Mucosa of stomach (tissue), 1 donor: ENCODE results near the gene SCAP.
"Not testable (repeated sequence)": the region's sequence is repeated elsewhere in the genome, so short reads cannot be mapped to it uniquely, and the experiment has no call there.

Experiments
- H3K27me3 ChIP-seq: one replicate; pipeline ENCODE4 v1.7.0; 2013; ENCODE audit warnings: mild to moderate bottlenecking, low read length; ENCODE audit not compliant: control insufficient read depth, insufficient read depth
- H3K36me3 ChIP-seq: one replicate; pipeline ENCODE4 v1.7.0; 2013; ENCODE audit warnings: low read length; ENCODE audit not compliant: control insufficient read depth, insufficient read depth
- H3K4me1 ChIP-seq: one replicate; pipeline ENCODE4 v1.7.0; 2013; ENCODE audit warnings: mild to moderate bottlenecking, low read length; ENCODE audit not compliant: control insufficient read depth, insufficient read depth
- H3K4me3 ChIP-seq: one replicate; pipeline ENCODE4 v1.7.0; 2013; ENCODE audit warnings: low read length
- H3K9ac ChIP-seq: one replicate; pipeline ENCODE4 v1.7.0; 2013; ENCODE audit warnings: mild to moderate bottlenecking, low read length, moderate library complexity
- H3K9me3 ChIP-seq: one replicate; pipeline ENCODE4 v1.7.0; 2013; ENCODE audit warnings: mild to moderate bottlenecking, low read length, moderate library complexity; ENCODE audit not compliant: control insufficient read depth
- donor health status: Pancreatic carcinoma.

Gene SCAP

GRCh38 chr3:47504113-47504512, 28.4 kb upstream of the SCAP start:
- Histone ChIP-seq H3K4me1 (no peaks in the 10 kb centered on the region), H3K27me3 (no peaks in the 10 kb centered on the region), H3K9ac (no peak overlapping the region), H3K9me3 (no peaks in the 10 kb centered on the region), H3K4me3 (no peak overlapping the region), H3K36me3 (no peaks in the 10 kb centered on the region)

DNA sequence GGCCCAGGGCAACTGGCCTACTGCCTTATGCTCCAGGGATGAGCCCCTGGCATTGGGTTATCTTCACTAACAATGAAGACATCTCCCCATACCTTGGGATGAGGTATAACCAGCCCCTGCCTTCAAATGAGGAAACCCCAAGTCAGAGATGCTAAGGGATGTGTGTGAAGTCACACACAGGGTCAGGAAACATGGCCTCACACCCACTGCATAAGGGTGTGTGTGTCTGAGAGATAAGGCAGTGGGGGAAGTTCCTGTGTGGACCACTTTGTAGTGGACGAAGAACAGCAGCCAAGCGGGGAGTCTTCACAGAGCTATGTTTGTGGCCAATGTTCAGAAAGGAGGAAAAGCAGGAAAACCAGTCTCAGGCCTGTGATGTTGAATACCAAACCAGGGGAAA, 27.3 kb upstream of the SCAP start:
- Histone ChIP-seq H3K36me3 (no peaks in the 10 kb centered on the region), H3K27me3 (no peaks in the 10 kb centered on the region), H3K9ac (no peak overlapping the region), H3K4me1 (no peaks in the 10 kb centered on the region), H3K9me3 (no peaks in the 10 kb centered on the region), H3K4me3 (no peak overlapping the region)

DNA sequence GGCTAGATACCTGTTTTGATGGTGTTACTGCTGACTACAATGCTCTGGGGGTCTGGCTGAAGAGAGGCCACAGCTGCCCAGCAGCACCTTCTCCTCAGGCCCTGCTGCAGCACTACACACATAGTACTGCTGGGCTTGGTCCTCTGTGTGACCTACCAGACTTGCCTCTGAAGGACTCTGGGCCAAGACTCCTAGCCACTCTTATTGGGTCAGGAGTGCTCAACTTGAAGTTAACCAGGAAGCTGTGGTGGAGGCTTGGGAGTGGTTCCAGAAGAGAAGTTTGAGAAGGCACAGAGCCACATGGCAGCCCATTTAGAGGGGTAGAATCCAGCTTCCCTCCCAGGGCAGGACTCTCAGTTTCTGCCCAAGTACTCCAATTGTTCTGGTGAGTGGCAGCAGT, 21.2 kb upstream of the SCAP start:
- Histone ChIP-seq H3K4me3 (no peak overlapping the region), H3K4me1 (no peaks in the 10 kb centered on the region), H3K27me3 (no peaks in the 10 kb centered on the region), H3K9me3 (no peaks in the 10 kb centered on the region), H3K9ac (no peak overlapping the region), H3K36me3 (no peaks in the 10 kb centered on the region)

GRCh38 chr3:47495886-47496285, 20.1 kb upstream of the SCAP start:
- Histone ChIP-seq H3K9me3 (no peaks in the 10 kb centered on the region), H3K4me3 (no peak overlapping the region), H3K9ac (no peak overlapping the region), H3K36me3 (no peaks in the 10 kb centered on the region), H3K27me3 (no peaks in the 10 kb centered on the region), H3K4me1 (no peaks in the 10 kb centered on the region)

DNA sequence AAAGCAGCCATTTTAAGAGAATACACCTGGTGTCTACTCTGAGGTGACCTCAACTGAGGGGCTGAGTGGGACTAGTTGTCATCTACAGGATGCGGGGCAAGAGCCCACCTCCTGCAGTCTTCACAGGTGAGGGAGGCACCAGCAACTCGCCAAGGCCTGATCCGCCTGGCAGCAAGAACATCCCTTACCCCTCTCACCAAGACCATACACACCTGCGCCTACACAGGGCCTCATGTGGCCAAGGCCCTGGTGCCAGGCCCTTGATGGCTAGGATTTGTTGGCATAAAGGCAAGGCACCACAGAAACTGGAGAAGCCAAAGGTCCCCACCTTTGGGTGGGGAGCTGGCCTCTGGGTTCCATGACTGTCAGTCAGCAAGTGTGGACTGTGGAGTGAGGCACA, 19.4 kb upstream of the SCAP start:
- no peak overlapping the region for H3K4me3 ChIP-seq
- no peaks in the 10 kb centered on the region for H3K36me3 ChIP-seq
- H3K27me3 ChIP-seq: no peaks in the 10 kb centered on the region
- H3K9ac ChIP-seq: no peak overlapping the region
- no peaks in the 10 kb centered on the region for H3K4me1 ChIP-seq
- H3K9me3 ChIP-seq: no peaks in the 10 kb centered on the region

- Histone ChIP-seq H3K36me3 (no peaks in the 10 kb centered on the region), H3K9me3 (no peaks in the 10 kb centered on the region), H3K4me3 (no peak overlapping the region), H3K27me3 (no peaks in the 10 kb centered on the region), H3K9ac (no peak overlapping the region), H3K4me1 (no peaks in the 10 kb centered on the region)
Observed at GRCh38 chr3:47491777-47492176, 16.0 kb upstream of the SCAP start.

- Histone ChIP-seq H3K9ac (no peak overlapping the region), H3K36me3 (no peaks in the 10 kb centered on the region), H3K4me3 (no peak overlapping the region), H3K9me3 (no peaks in the 10 kb centered on the region), H3K27me3 (no peaks in the 10 kb centered on the region), H3K4me1 (no peaks in the 10 kb centered on the region)
Observed at GRCh38 chr3:47491186-47491585, 15.4 kb upstream of the SCAP start.

DNA sequence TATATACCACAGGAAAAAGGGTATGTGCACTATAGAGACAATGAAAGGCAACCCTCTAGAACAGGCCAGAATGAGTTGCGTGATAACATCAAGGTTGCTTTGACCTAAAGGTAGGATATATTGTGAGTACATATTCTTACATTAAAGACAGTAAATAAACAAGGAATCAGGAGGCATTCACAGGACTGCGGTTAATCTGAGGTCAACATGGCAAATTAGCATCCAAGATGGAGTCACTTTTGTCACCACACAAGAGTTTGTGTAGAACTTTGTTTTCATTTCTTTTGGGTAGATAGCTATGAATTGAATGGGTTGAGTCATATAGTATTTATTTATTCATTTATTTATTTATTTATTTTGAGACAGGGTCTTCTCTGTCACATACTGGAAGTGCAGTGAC, 11.5 kb upstream of the SCAP start:
- no peaks in the 10 kb centered on the region for H3K9me3 ChIP-seq
- H3K4me1 ChIP-seq: no peaks in the 10 kb centered on the region
- no peak overlapping the region for H3K4me3 ChIP-seq
- no peaks in the 10 kb centered on the region for H3K27me3 ChIP-seq
- no peaks in the 10 kb centered on the region for H3K36me3 ChIP-seq
- no peak overlapping the region for H3K9ac ChIP-seq

DNA sequence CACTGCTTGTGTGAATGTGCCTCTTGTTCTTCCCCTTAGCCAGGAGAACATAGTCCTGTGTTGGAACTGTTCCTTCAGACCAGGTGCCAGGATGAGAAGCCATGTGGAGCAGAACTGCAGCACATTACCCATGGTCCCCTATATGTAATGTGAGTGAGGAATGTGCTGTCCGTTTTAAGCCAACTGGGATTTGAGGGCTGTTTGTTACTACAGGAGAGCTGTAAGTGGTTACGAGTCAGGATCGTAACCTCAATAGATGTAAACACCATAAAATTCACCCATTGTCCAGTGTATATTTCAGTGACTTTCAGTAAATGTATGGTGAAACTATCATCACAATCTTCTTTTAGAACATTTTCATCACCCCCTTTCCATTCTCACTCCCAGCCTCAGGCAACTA, 10.1 kb upstream of the SCAP start:
- Histone ChIP-seq H3K27me3 (no peaks in the 10 kb centered on the region), H3K9me3 (no peaks in the 10 kb centered on the region), H3K4me3 (no peak overlapping the region), H3K36me3 (no peaks in the 10 kb centered on the region), H3K4me1 (no peaks in the 10 kb centered on the region), H3K9ac (no peak overlapping the region)

GRCh38 chr3:47482366-47482765, 6.6 kb upstream of the SCAP start:
- Histone ChIP-seq H3K4me1 (no peaks in the 10 kb centered on the region), H3K9ac (no peak overlapping the region), H3K9me3 (no peaks in the 10 kb centered on the region), H3K4me3 (no peak overlapping the region), H3K27me3 (no peaks in the 10 kb centered on the region), H3K36me3 (no peaks in the 10 kb centered on the region)

DNA sequence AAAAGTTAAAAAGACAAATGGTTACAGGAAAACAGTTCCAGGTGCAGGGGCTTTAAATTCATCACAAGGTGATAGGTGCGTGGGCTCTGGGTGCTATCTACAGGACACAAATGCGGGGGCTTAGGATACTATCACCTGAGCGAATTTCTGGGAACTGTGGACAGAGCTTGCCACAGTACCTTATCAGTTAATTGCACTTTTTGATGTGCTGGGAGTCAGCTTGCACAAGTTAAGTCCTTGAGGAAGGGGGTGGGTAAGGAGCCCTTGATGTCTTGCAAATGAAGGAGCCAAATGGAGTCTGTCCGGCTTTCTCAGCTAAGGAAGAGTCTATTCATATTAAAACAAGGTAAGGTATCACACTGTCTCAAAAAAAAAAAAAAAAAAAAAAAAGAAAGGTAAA, 6.0 kb upstream of the SCAP start:
- H3K4me1 ChIP-seq, H3K27me3 ChIP-seq, H3K4me3 ChIP-seq, H3K9ac ChIP-seq, H3K9me3 ChIP-seq, H3K36me3 ChIP-seq: not testable (repeated sequence)

- H3K9ac ChIP-seq, H3K27me3 ChIP-seq, H3K4me1 ChIP-seq, H3K9me3 ChIP-seq, H3K36me3 ChIP-seq, H3K4me3 ChIP-seq: not testable (repeated sequence)
Observed at GRCh38 chr3:47480267-47480666, 4.5 kb upstream of the SCAP start.

DNA sequence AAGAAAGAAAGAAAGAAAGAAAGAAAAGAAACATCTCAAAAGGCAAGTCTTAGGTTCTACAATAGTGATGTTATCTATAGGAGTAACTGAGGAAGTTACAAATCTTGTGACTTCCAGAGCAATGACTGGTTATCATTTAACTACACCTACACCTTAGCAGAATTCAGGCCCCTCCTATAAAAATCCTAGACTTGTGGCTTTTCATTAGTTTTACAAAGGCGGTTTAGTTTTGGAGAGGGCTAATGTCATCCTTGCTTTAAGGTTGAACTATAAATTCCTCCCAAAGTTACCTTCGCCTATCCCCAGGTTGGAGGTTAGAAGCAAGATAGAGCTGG, 4.1 kb upstream of the SCAP start:
- no peaks in the 10 kb centered on the region for H3K36me3 ChIP-seq
- H3K4me3 ChIP-seq: no peak overlapping the region
- no peaks in the 10 kb centered on the region for H3K4me1 ChIP-seq
- no peaks in the 10 kb centered on the region for H3K27me3 ChIP-seq
- no peak overlapping the region for H3K9ac ChIP-seq
- no peaks in the 10 kb centered on the region for H3K9me3 ChIP-seq
